H1 (cell line): ENCODE results near the gene NARS2. TPM values are rescaled to one million over a fixed set of nuclear protein-coding genes. Genes with fewer than 3 reads are reported as not detected.

Source experiments
- BCL11A ChIP-seq, 2 experiments: IDR thresholded peaks; one replicate each; pipeline ENCODE4 v1.6.1; 2011; ENCODE audit warnings: low read depth in 2 of 2, low read length in 2 of 2, mild to moderate bottlenecking in 2 of 2
- TCF12 ChIP-seq: IDR thresholded peaks from 2 replicates; pipeline ENCODE4 v1.6.1; 2011; ENCODE audit warnings: low read depth, mild to moderate bottlenecking, low read length
- polyA plus RNA-seq, 7 experiments: library from polyadenylated mRNA; depleted of rRNA in 3 of 7; stranded (reverse) in 5 of 7; unstranded in 2 of 7; fragments of >200 nt in 5 of 7; fragments of 200-250 nt in 2 of 7; gene quantifications; 1 replicate in 5 of 7; 2 replicates in 1 of 7; 4 replicates in 1 of 7; pipeline versions ENCODE4 v1.2.1 to v1.2.3, GENCODE V29; 2011 to 2013; ENCODE audit warnings: missing spikeins in 2 of 7, mixed read lengths in 2 of 7
- total RNA-seq: library from RNA; stranded (reverse); fragmentation: NEBNext Ultra II Directional; extraction: Animal tissue kit (Norgen Biotek cat#: 25700); gene quantifications from 2 replicates; pipeline ENCODE4 v1.2.1, GENCODE V29; 2021
- TF ChIP-seq, protein P1 (sequence below): IDR thresholded peaks from 2 replicates; pipeline ENCODE4 v1.6.1; 2012; ENCODE audit warnings: low read length, inconsistent platforms

The NARS2 gene
- total and polyA plus RNA-seq, 2 of the 8 experiments (the other 6 are each of a cell fraction or from before 2014, with no cell fraction given): 26.2 to 51.6 TPM

GRCh38 chr11:78510025-78510596 is 64.6 kb downstream of the NARS2 start (continued):
- TF ChIP-seq, protein P1, sequence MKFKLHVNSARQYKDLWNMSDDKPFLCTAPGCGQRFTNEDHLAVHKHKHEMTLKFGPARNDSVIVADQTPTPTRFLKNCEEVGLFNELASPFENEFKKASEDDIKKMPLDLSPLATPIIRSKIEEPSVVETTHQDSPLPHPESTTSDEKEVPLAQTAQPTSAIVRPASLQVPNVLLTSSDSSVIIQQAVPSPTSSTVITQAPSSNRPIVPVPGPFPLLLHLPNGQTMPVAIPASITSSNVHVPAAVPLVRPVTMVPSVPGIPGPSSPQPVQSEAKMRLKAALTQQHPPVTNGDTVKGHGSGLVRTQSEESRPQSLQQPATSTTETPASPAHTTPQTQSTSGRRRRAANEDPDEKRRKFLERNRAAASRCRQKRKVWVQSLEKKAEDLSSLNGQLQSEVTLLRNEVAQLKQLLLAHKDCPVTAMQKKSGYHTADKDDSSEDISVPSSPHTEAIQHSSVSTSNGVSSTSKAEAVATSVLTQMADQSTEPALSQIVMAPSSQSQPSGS: no peak
- TF ChIP-seq TCF12 (no peak), BCL11A (IDR thresholded peaks at IDR 0.05; ENCODE audit: low read depth in 2 of 2, low read length in 2 of 2) (no peak)
- TF ChIP-seq, all 59 proteins: peak for 0
